ENCODE measurements around the gene CELSR3.

The CELSR3 gene

DNA sequence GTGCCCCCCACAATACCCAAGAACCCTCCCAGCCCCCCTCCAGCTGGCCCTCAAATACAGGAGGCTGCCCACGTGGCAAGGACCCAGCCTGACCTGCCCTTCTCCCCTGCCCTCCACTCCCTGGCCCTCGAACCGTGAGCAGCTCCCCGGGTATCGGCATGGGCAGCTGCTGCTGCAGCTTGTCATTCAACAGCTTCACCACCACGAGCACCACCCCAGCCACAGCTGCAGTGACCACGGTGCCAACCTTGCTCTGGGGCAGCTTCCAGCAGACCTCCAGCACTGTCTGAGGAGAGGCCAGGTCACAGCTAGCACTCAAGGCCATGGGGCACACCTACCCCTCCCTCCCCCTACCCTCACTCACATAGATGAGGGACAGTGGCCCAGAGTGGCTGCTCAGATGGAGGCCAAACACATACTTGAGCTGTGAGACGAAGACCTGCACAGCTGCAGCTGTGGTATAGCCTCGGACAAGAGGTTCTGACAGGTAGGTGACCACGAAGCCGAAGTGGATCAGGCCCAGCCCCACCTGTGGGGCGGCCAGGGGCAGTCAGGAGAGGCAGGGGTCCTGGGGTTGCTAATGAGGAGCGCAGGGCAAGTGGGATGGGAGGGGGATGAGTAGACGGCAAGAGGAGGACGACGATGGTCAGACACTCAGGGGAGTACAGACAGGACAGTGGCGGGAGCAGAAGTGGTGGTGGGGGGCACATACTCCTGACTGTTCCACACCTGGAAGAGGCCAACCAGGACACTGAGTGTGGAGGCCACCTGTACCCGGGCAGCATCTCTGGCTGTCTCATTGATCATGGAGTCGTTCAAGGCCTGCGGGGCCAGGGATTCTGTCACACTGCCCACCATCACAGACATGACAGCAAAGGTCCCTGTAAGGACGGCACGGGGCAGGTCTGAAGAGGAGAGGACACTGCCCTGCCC lies 30.9 kb downstream of the CELSR3 start:
- no peak for DNase-seq

DNA sequence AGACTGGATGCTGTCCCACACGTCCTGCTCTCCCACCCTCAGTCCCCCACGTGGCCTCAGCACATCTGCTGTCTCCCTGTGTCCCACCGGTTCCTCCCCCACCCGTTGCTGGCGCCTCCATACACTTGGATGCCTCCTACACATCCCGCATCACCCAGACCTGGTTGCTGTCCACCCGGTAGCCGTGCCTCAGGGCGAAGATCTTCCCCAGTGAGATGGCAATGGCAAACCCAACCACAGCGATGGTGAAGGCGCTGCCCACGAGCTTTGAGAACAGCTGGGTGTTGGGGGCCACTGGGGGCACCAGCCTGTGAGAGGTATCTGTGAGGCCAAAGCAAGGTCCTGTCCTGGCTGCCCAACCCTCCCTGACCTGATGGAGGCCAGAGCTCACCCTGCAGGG lies 31.9 kb downstream of the CELSR3 start:
- DNase-seq = no peak

DNA sequence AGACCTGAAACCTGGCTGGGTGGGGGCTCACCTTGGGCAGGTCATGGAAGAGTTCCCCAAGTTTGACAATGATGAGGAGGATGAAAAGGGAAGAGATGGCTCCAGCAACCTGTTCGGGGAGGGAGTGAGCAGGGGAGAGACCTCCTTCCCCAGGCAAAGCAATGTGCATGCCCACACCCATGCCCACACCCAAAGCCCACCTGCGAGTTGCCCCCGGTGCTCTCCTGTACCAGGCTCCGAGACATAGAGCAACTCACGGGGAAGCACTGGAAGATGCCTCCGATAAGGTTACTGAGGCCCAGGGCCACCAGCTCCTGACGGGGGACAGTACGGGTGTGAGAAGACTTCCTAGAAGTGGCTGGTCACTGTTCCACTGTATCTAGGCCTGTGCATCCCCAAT lies 32.3 kb downstream of the CELSR3 start:
- no peak for DNase-seq

DNA sequence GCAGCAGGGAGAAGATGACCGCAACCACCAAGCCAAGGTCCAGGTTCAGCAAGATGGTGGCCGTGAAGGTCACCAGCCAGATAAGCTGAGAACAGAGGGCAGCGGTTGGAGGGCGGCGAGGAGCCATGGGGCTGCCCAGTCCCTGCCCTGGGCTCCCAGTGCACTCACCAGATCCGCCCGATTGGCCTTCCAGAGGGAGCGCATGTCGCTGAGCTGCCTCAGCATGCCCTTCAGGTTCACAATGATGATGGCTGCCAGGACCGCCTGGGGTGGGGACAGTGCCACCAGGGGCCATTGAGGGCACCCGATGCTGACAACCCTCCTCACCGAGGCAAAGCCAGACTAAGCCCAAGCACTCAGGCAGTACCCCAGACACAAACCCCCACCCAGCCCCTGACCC lies 32.8 kb downstream of the CELSR3 start:
- DNase-seq = no peak

DNA sequence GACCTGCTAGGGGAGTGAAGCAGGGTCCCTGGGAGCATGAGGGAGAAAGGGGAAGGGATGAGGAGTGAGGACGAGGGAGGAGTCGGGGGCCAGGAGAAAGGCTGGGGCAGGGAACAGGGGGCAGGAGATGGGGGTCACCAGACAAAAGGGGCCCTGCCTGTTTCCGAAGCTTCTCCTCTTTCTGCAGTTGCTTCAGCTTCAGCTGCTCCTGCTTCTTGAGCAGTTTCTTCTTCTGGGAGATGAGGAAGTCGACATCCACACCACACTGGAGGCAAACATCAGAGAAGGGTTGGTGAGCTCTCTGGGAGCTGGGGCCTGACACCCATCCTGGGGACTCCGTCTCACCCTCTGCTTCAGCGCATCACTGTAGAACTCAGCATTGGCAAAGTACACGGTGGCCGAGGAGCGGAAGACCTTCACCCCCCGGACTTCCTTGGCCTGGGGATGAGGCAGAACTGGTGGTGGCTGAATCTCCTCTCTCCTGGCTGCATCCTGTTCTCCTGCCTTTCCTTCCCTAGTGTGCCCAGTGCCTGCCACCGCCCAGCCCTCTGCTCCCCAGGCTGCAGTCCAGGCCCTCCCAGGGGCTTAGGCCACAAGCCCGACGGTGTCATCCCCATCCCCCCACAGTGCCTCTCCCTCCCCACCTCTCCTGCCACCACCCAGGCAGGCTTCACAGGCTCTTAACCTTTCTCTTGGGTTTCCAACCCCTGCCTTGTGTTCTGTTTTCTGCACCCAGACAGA lies 34.2 kb downstream of the CELSR3 start:
- no peak for DNase-seq

DNA sequence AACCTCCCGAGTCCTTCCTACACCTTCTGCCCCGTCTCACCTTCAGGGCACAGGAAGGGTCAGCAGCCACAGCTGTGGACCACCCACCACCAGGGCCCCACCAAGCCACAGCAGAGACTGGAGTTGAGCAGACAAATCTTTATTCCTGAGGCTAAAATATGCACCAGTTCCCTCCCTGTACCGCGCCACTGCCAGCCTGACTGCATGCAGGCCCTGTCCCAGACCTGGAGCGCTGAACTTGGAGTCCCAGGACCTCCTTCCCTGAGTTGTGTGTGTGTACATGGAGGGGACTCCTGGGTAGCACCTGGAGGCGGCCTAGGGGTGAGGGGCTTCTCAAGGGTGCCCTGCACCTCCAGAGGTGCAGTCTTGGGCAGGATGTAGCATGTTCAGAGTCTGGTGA lies 37.1 kb downstream of the CELSR3 start:
- no peak for DNase-seq

DNA sequence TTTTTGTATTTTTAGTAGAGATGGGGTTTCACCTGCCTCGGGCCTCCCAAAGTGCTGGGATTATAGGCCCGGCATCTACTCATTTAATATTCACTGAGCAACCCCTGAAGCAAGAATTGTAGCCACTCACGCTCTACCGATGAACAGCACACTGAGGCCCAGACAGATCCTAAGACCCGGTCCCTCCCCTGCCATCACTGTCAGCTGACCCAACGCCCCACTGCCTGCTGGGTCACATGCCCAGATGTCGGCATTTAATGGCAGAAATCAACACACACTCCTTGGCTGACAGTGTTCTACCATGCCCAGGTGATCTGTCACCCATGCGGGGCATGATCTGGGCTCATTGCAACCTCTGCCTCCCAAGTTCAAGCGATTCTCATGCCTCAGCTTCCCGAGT lies 37.9 kb downstream of the CELSR3 start:
- DNase-seq = no peak

DNA sequence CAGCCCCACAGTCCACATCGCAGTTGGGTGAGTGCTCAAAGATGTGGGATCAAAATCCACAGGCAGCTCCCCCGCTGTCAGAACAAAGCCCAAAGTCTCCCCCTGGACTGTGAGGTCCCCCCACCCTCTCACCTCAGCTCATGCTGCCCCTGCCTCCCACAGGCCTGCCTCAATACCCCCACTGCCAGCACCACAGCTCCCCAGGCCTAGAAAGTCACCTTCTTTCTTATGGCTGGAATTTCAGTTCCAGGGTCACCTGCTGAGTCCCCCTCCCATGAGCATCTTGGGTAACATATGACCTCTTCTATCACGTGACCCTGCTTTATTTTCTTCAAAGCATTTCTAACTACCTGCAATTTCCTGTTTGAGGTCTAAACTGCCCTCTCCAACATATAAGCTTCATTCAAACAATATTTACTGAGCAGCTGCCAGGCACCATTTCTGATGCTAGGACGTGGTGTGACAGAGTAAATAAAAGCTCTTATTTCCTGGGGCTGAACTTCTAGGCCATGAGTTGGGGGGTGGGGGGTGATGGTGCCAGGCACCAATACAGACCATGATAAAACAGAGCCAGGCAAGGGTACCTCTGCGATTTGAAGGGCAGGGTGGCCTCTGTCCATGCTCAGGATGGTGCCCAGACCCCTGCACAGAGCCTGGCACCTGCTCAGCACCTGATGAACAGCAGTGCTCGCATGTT lies 38.7 kb downstream of the CELSR3 start:
- DNase-seq = no peak

DNA sequence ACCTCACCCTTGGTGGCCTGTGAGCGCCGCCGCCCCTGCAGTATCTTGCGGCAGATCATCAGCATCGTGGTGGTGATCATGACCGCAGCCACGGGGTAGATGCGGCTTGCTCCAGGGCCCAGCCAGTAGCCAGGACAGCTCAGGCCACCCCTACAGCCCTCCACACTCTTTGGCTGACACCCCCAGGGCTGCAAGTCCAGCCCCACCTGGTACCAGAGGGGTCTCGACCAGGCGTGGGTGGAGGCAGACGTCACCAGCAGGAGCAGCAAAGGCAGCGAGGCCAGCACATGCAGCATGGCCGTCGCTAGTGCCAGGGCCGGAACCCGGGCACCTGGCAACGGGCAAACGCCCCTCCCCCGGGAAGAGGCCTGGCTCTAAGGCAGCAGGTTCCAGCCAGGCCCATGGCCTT lies 41.2 kb downstream of the CELSR3 start, which contains the start of gene TMEM89:
Gene TMEM89, minus strand, starts transcription at position 309 of the 409 bp plus-strand sequence. Its CDS starts 13 bp downstream, at position 296.
- no peak for DNase-seq

DNA sequence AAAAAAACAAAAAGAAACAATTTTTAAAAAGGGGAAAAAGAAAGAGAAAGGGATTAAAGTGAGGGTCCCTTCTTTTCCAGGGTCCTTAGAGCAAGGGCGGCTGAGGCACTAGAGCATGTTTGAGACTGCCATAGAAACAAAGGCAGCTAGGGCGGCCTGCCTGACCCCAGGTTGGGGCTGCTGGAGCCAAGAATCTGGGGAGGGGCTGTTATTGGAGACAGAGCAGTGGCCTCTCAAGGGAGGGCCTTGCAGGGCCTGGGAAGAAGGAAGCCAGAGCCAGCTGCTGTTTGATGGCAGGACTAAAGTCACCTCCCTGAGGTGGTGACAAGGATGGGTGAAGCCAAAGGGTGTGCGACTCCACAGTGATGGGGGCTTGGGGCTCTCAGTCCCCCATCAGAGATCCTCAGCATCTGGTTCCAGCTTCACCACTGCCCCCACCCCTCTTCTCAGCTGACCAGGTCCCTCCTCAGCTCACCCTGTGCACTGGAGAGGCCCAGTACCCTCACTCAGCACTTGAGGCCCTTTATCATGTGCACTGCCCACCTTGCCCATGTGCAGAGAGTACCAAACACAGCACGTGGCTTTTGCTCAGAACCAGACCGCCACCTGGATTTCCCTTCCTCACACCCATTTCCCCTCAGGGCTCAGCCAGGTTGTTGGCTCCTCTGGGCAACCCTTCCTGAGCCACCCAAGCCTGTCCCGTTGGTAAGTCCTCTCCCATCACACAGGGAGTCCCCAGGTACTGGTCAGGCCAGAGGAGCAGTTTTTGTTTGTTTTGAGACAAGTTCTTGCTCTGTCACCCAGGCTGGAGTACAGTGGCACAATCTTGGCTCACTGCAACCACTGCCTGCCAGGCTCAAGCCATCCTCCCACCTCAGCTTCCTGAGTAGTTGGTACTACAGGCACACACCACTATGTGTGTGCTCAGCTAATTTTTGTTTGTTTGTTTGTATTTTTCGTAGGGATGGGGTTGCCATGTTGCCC lies 42.9 kb downstream of the CELSR3 start:
- no peak for DNase-seq

DNA sequence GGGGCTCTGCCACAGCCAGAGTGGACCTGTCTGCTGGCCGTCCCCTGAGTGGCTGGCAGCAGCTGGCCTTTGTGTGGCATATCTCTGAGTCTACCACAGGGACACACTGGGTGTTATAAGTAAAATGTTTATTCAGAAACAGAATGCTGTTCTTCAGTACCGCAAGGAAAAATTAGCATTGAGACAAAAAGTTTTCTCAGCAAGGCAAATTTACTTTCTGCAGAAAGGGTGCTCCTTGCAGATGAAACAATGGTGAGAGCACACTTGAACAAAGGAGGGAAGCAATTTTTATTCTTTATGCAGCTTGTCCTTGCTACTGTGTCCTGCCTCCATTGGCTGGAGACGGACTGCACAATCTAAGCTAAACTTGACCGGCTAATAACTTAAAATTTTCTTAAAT lies 45.1 kb downstream of the CELSR3 start:
- no peak for DNase-seq

DNA sequence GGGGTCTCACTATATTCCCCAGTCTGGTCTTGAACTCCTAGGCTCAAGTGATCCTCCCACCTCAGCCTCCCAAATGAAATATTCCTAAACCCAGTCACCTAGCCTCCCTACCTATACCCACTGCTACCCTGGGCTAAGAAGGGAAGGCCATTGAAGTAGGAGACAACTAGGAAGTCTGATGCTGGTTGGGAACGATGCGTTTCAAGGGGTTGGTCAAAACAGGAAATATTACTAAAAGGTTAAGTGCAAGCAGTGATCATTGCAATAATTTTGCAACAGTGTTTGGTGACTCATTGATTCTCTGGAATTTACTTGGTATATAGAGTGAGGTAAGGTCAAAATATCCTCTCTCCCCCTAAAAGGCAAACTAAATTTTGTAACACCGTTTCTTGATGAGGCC lies 48.6 kb downstream of the CELSR3 start:
- peak; percentile 2 for DNase-seq

DNA sequence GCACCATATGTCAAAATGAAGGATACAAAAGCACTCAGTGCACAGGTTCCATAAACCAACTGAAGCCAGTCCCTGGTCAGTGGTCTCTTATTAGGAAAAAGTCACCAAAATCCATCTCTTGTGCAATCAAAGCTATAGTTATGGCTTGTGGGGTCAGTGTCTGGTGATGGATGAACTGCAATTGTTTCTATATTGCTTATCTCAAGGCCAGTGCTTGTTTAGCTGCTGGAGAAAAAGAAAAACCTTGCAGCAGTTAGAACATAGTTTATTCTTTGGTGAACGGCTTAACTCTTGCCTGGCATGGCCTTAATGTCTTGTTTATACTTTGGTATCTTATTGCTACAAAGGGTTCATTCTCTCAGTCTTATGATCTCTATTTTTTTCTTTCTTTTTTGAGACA lies 50.4 kb downstream of the CELSR3 start:
- DNase-seq = no peak

DNA sequence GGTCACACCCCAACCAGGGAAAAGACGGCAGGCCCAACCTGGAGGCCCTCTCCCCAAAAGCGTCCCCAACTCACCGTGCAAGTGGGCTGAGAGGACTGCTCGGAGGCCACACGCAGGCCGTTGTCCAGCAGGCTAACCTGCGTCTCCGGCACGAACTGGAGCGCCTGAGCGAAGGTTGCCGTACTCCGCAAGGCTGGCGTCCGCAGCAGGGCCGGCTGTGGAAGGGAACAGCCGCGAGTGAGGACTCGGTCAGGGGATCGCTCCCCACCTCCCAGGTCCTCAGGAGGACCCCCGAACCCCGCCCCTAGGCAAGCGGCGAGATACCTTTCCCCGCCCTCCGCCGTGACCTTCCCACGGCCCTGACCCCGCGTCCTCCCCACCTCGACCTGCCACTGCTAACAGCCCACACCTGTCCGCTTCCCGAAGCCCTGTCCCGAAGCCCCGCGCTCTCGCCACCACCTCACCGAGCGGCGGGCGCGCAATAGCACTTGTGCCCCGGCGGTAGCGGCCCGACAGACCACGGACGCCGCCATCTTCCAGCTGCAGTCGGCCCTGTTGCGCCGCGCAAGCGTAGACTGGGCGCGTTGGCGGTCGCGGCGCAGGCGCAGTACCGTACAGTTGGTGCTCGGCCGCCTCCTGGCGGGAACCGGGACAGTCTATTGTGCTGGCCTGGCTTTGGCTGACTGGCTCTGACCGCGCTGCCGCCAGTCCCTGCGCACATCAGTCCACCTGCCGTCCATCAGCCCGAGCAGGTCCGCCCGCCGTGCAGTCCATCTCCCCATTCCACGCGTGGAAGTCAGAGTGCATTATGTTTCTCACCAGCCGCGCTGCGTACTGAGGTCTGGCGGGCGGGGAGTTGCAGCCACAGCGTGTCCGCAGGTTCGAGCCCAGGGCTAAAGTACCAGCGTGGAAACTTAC lies 53.3 kb downstream of the CELSR3 start, which contains the start of gene UQCRC1:
Gene UQCRC1, minus strand, starts transcription at position 559 of the 918 bp plus-strand sequence. Its CDS starts 26 bp downstream, at position 533.
- peak; percentile 38 for DNase-seq

DNA sequence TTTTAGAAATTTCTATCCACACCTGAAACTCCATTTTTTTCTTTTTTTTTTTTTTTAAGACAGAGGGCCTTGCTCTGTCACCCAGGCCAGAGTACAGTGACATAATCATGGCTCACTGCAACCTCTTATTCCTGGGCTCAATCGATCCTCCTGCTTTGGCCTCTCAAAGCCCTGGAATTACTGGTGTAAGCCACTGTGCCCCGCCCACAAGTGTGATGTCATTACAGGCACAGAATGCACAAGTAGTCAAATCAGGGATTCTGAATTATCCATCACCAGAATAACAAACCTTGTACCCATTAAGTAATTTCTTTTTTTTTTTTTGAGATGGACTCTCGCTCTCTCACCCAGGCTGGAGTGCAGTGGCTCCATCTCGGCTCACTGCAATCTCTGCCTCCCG lies 55.2 kb downstream of the CELSR3 start:
- DNase-seq = no peak

DNA sequence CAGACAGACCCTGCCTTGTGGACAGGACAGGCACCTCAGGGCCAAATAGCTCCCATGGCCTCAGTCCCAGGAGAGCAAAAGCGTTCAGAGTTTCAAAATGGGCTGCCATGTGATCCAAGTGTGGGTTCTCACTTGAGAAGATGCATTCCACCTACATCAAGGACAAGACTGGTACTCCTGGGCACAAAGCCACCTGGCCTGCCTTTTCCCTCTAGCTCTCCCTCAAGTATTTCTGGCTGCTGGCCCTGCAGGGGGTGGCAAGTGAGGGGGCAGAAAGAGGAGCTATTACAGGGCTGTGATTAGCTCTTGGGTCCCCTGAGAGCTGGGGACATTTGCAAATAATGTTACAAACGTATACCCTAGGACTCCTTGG lies 61.1 kb downstream of the CELSR3 start:
- no peak for DNase-seq

DNA sequence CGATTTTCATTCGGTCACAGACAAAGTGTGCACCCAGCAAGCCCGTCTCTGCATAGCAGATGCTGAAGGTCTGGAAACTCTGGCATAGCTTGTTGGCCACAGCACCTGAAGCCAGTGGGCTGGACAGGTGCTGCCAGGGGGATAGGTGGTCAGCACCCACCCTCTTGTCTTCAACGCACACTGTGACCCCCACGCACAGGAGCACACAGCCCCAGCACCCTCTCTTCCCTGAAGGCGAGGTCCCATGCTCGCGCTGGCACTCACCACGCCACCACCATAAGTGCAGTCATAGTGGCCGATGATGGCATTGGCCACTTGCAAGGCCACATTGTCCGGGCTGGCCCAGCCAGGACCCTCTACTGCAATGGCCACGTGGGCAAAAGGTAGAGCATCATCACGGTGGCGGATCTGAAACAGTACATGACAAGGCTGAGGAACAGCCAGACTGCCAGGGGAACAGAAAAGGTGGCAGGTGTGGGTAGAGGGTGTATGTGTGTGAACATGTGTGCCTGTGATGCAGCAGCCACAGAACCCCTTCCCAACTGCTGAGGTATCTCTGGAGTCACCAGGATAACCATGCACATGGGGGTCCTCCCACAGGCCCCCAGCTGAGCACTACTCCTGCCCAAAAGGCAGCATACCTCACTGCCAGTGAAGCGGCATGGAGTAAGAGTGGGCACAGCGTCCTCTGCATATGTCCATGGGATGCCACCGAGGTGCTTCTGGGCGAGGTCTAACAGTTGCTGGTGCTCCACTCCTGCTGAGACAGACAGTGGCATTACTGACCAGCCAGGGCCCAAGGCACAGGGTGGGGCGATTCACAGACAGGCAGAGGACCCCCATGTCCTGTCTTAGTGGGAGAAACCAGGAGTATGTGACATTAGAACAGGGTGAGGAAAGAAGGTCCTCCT lies 61.7 kb downstream of the CELSR3 start:
- DNase-seq = no peak

DNA sequence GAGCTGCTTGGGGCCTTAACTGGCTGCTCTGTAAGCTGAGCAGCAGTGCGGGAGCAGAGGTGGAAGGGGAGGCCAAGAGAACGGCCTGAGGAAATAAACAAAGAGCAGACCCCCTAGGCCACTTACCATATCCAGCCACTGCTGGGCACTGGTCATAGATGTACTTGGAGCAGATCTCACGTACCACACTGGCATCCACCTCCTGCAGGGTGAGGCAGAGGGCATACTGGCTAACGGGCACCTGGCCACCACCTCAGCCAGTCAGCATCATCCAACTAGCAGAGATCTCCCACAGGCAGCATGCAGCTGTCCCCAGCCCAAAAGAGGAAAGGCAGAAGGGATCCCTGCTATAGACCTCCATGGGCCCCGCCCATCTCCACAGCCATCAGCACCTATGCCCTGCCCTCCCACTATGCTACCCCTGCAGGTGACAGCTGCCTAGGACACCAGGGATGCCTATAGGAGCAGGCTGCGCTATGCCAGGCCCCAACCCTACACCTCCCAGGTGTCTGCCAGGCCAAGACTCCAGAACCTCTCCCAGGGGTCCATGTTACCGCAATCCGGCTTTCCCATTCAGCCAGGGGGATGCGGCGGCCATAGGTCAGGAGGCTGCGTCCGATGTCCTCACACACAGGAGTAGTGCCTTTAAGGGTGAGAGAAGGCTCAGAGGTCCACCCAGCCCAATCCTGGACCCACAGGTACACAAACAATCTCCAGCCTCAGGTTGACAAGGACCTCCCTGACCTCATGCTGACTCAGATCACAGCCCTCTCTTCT lies 63.0 kb downstream of the CELSR3 start:
- DNase-seq = no peak

DNA sequence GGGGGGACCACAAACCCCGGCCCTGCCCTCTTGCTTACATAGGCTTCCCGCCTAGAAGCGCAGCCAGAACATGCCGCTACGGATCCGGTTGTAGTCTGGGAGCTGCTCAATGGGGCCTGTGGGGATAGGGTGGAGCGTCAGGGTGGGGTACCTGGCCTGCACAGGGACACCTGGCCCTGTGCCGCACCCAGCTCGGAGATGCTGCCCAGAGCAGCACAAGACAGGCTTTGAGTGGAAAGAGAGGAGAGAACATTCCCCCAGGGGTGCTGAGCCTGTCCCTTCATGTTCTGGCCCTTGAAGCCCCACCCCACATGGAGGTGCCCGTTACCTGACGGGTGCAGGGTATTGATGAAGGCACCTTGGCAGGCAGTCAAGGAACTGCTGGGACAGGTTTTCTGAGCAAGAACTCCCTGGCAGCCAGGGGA lies 63.6 kb downstream of the CELSR3 start:
- DNase-seq = no peak
